Loucy (cell line): Measurements from ENCODE around the gene CEP131.

Source experiments
- CTCF ChIP-seq: fragments of 200-600 bp; sonication (generic); conservative IDR thresholded peaks from 2 replicates; pipeline ENCODE4 v1.5.1; 2014; ENCODE audit warnings: mild to moderate bottlenecking, antibody characterized with exemption, low read length
- EZH2phosphoT487 ChIP-seq: fragments of 200-600 bp; IDR thresholded peaks from 2 replicates; pipeline ENCODE4 v1.6.1; 2018; ENCODE audit warnings: antibody characterized with exemption, mild to moderate bottlenecking, moderate library complexity, borderline replicate concordance

- no peak for TF ChIP-seq CTCF
- no peak for TF ChIP-seq EZH2phosphoT487
Observed at GRCh38 chr17:81140695-81141094, 82.1 kb downstream of the CEP131 start.
